Spleen (tissue), 11 donors: Measurements from ENCODE around the gene RAB28. TPM values are rescaled to one million over a fixed set of nuclear protein-coding genes. Genes with fewer than 3 reads are reported as not detected.
A peak's percentile ranks its signal among the peaks of the same experiment; 100 is the strongest.

Experiments used
- DNase-seq: peaks from one replicate; pipeline ENCODE4 v3.0.0-alpha.2; 2020
- H3K27ac ChIP-seq, 8 donors: fragments of 200-600 bp; sonication (generic) in 7 of 8; 1 replicate in 4 of 8; 2 replicates in 4 of 8; pipeline versions ENCODE4 v1.5.0 to v1.8.0; 2016 to 2021; ENCODE audit warnings: inconsistent platforms in 4 of 8, mild to moderate bottlenecking in 4 of 8, moderate library complexity in 1 of 8
- H3K27me3 ChIP-seq, 7 donors: fragments of 200-600 bp; sonication (generic) in 6 of 7; replicated peaks in 1 of 7; 1 replicate in 4 of 7; 2 replicates in 3 of 7; pipeline versions ENCODE4 v1.5.0 to v1.8.0; 2016 to 2021; ENCODE audit warnings: inconsistent platforms in 3 of 7, mild to moderate bottlenecking in 1 of 7
- H3K36me3 ChIP-seq, 6 donors: fragments of 200-600 bp; sonication (generic) in 5 of 6; 1 replicate in 4 of 6; 2 replicates in 2 of 6; pipeline versions ENCODE4 v1.5.0 to v1.8.0; 2016 to 2021; ENCODE audit warnings: inconsistent platforms in 2 of 6
- H3K4me1 ChIP-seq, 6 donors: fragments of 200-600 bp; sonication (generic) in 5 of 6; 1 replicate in 3 of 6; 2 replicates in 3 of 6; pipeline versions ENCODE4 v1.5.0 to v1.8.0; 2016 to 2021; ENCODE audit warnings: inconsistent platforms in 3 of 6
- H3K4me3 ChIP-seq, 8 donors: fragments of 200-600 bp; sonication (generic) in 7 of 8; 1 replicate in 4 of 8; 2 replicates in 4 of 8; pipeline versions ENCODE4 v1.5.0 to v1.8.0; 2016 to 2021; ENCODE audit warnings: inconsistent platforms in 4 of 8, mild to moderate bottlenecking in 4 of 8, moderate library complexity in 2 of 8
- H3K9me3 ChIP-seq, 8 donors: fragments of 200-600 bp; sonication (generic) in 7 of 8; 1 replicate in 4 of 8; 2 replicates in 4 of 8; pipeline versions ENCODE4 v1.5.0 to v1.8.0; 2016 to 2021; ENCODE audit warnings: inconsistent platforms in 4 of 8
- POLR2A ChIP-seq, 3 donors: fragments of 450-650 bp; IDR thresholded peaks; one replicate each; pipeline ENCODE4 v1.5.1; 2017; ENCODE audit warnings: antibody characterized with exemption in 3 of 3, mild to moderate bottlenecking in 1 of 3
- POLR2AphosphoS5 ChIP-seq, 3 donors: sonication (generic); formaldehyde crosslinking; IDR thresholded peaks; one replicate each; pipeline ENCODE4 v1.5.1; 2017; ENCODE audit warnings: antibody characterized with exemption in 3 of 3
- WGBS, 5 donors: extraction: QIAGEN DNeasy Blood & Tissue Kit in 3 of 5; methylation state at CpG; one replicate each; pipeline versions ENCODE4 v1.1.5 to v1.1.7; 2013 to 2018; 5-methylcytosine and 5-hydroxymethylcytosine counted together
- intact Hi-C: fragments of 100-400 bp; cut with DNase I; formaldehyde crosslinking; loops from one replicate; pipeline ENCODE4 v1.15.0; 2023; ENCODE audit warnings: low total_unique reads
- polyA plus RNA-seq, 3 donors: library from polyadenylated mRNA; stranded (reverse); fragments of 200-250 nt; gene quantifications; one replicate each; pipeline ENCODE4 v1.2.1, GENCODE V29; 2013
- total RNA-seq, 7 donors: library from RNA; depleted of rRNA in 3 of 7; stranded (reverse); fragments of >200 nt in 3 of 7; fragmentation: NEBNext Ultra II Directional in 4 of 7; extraction: Animal tissue kit (Norgen Biotek cat#: 25700) in 4 of 7; gene quantifications; one replicate each; pipeline versions ENCODE4 v1.1.0 to v1.2.1, GENCODE V29; 2016 to 2021
- TF ChIP-seq, protein P1 (sequence below), 11 experiments: fragments of 200-600 bp in 7 of 11; fragments of 450-650 bp in 4 of 11; sonication (generic) in 4 of 11; IDR thresholded peaks in 8 of 11; conservative IDR thresholded peaks in 3 of 11; 1 replicate in 7 of 11; 2 replicates in 4 of 11; pipeline versions ENCODE4 v1.4.0 to v1.8.0; 2016 to 2021; ENCODE audit warnings: antibody characterized with exemption in 11 of 11, inconsistent platforms in 4 of 11, mild to moderate bottlenecking in 1 of 11
- donor health status: healthy with polysubstance abuse.
- donor health status: DM: no; HTN: no; CAD: no; lungs with moderate emphysema.
- donor health status: DM: no; HTN: no; CAD: no.
- donor health status: Bipolar disorder and iron deficiency.
- donor health status: healthy.
- donor health status: DM: no; HTN: no; CAD: no.
- donor health status: DM: yes; HTN: yes; CAD: no.

Gene RAB28
- total and polyA plus RNA-seq, 10 donors = 9.9 to 23.4 (median 18.3) TPM

- Histone ChIP-seq H3K36me3 (no peaks in the 10 kb centered on the region), H3K27ac (no peak overlapping the region), H3K4me1 (peaks cover 3 to 67% (median 39%) of the 10 kb centered on the region in 6 donors), H3K9me3 (peaks cover 0 to 28% (median 15%) of the 10 kb centered on the region in 8 donors), H3K27me3 (peaks cover 11 to 100% (median 97%) of the 10 kb centered on the region in 7 donors), H3K4me3 (no peak overlapping the region)
- TF ChIP-seq, protein P1, sequence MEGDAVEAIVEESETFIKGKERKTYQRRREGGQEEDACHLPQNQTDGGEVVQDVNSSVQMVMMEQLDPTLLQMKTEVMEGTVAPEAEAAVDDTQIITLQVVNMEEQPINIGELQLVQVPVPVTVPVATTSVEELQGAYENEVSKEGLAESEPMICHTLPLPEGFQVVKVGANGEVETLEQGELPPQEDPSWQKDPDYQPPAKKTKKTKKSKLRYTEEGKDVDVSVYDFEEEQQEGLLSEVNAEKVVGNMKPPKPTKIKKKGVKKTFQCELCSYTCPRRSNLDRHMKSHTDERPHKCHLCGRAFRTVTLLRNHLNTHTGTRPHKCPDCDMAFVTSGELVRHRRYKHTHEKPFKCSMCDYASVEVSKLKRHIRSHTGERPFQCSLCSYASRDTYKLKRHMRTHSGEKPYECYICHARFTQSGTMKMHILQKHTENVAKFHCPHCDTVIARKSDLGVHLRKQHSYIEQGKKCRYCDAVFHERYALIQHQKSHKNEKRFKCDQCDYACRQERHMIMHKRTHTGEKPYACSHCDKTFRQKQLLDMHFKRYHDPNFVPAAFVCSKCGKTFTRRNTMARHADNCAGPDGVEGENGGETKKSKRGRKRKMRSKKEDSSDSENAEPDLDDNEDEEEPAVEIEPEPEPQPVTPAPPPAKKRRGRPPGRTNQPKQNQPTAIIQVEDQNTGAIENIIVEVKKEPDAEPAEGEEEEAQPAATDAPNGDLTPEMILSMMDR (IDR thresholded peaks at IDR 0.05 in 8 of 11, conservative IDR thresholded peaks at IDR 0.05 in 3 of 11) = no peak
- TF ChIP-seq POLR2AphosphoS5 (IDR thresholded peaks at IDR 0.05) (no peak), POLR2A (IDR thresholded peaks at IDR 0.05) (no peak)
- no peak for DNase-seq
- 42 to 59% (median 46%) methylated on average over 3 of the region's 3 CpGs for WGBS, 5 donors
- intact Hi-C loops = no loop called here
These were observed 42.5 kb upstream of the RAB28 start for GRCh38 chr4:13526658-13527057.

- WGBS, 5 donors = 41 to 64% (median 48%) methylated on average over 4 of the region's 4 CpGs
- no peak for TF ChIP-seq POLR2AphosphoS5 (IDR thresholded peaks at IDR 0.05)
- TF ChIP-seq, protein P1 (IDR thresholded peaks at IDR 0.05 in 8 of 11, conservative IDR thresholded peaks at IDR 0.05 in 3 of 11) = no peak
- TF ChIP-seq POLR2A (IDR thresholded peaks at IDR 0.05) = no peak
- H3K27me3 ChIP-seq = peaks cover 9 to 100% (median 97%) of the 10 kb centered on the region in 7 donors
These were observed 41.6 kb upstream of the RAB28 start for GRCh38 chr4:13525606-13526281.

GRCh38 chr4:13524504-13525243 is 40.5 kb upstream of the RAB28 start:
- intact Hi-C loops = no loop called here
- Histone ChIP-seq H3K9me3 (peaks cover 0 to 28% (median 15%) of the 10 kb centered on the region in 8 donors), H3K36me3 (no peaks in the 10 kb centered on the region), H3K27me3 (peaks cover 9 to 97% (median 93%) of the 10 kb centered on the region in 7 donors), H3K4me3 (peak overlapping the region in 1 of 8 donors; percentile 48), H3K27ac (no peak overlapping the region), H3K4me1 (peaks cover 3 to 47% (median 34%) of the 10 kb centered on the region in 6 donors)
- TF ChIP-seq POLR2A (IDR thresholded peaks at IDR 0.05) (no peak), POLR2AphosphoS5 (IDR thresholded peaks at IDR 0.05) (no peak)
- TF ChIP-seq, protein P1 (IDR thresholded peaks at IDR 0.05 in 8 of 11, conservative IDR thresholded peaks at IDR 0.05 in 3 of 11) = no peak
- WGBS, 5 donors = 22 to 36% (median 27%) methylated on average over 31 to 36 of the region's 36 CpGs
- peak; percentile 64 for DNase-seq

More at GRCh38 chr4:13525606-13526281, 41.6 kb upstream of the RAB28 start:
- H3K27ac ChIP-seq = no peak overlapping the region
- DNase-seq = no peak
- no peak overlapping the region for H3K4me3 ChIP-seq
- intact Hi-C loops = no loop called here
- peaks cover 0 to 28% (median 15%) of the 10 kb centered on the region in 8 donors for H3K9me3 ChIP-seq
- H3K36me3 ChIP-seq = no peaks in the 10 kb centered on the region
- H3K4me1 ChIP-seq = peaks cover 3 to 58% (median 35%) of the 10 kb centered on the region in 6 donors
